ENCODE data around the gene MRPS10. TPM values are rescaled to one million over a fixed set of nuclear protein-coding genes. Genes with fewer than 3 reads are reported as not detected.

MRPS10 gene
- total and polyA plus RNA-seq, 12 donors: 22.6 to 82.1 (median 58.2) TPM

- no peak overlapping the region for H3K4me3 ChIP-seq
- DNase-seq (no peak), ATAC-seq (peak in 2 of 8 donors; percentile 38 to 44)
- H3K9me3 ChIP-seq: no peaks in the 10 kb centered on the region
- peaks cover 0 to 79% (median 6%) of the 10 kb centered on the region in 9 donors for H3K36me3 ChIP-seq
- intact Hi-C loops (cut with DNase I): no loop called here
- H3K4me1 ChIP-seq: peaks cover 0 to 5% (median 0%) of the 10 kb centered on the region in 9 donors
- TF ChIP-seq, protein P1, sequence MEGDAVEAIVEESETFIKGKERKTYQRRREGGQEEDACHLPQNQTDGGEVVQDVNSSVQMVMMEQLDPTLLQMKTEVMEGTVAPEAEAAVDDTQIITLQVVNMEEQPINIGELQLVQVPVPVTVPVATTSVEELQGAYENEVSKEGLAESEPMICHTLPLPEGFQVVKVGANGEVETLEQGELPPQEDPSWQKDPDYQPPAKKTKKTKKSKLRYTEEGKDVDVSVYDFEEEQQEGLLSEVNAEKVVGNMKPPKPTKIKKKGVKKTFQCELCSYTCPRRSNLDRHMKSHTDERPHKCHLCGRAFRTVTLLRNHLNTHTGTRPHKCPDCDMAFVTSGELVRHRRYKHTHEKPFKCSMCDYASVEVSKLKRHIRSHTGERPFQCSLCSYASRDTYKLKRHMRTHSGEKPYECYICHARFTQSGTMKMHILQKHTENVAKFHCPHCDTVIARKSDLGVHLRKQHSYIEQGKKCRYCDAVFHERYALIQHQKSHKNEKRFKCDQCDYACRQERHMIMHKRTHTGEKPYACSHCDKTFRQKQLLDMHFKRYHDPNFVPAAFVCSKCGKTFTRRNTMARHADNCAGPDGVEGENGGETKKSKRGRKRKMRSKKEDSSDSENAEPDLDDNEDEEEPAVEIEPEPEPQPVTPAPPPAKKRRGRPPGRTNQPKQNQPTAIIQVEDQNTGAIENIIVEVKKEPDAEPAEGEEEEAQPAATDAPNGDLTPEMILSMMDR (IDR thresholded peaks at IDR 0.05): no peak
- no peak overlapping the region for H3K27ac ChIP-seq
- no peaks in the 10 kb centered on the region for H3K27me3 ChIP-seq
- WGBS, 2 donors: 93% methylated on average over 7 of the region's 7 CpGs
Observed at GRCh38 chr6:42239736-42240375, 22.2 kb upstream of the MRPS10 start.

- H3K9me3 ChIP-seq: no peaks in the 10 kb centered on the region
- no peak overlapping the region for H3K27ac ChIP-seq
- no peaks in the 10 kb centered on the region for H3K27me3 ChIP-seq
- no peak overlapping the region for H3K4me3 ChIP-seq
- intact Hi-C loops (cut with DNase I): no loop called here
- ATAC-seq: peak in 1 of 8 donors; percentile 51
- WGBS, 2 donors: 96 to 97% methylated on average over 5 of the region's 5 CpGs
- H3K36me3 ChIP-seq: peaks cover 0 to 74% (median 6%) of the 10 kb centered on the region in 9 donors
- no peak for DNase-seq
- TF ChIP-seq, protein P1 (IDR thresholded peaks at IDR 0.05): no peak
- peaks cover 0 to 5% (median 0%) of the 10 kb centered on the region in 9 donors for H3K4me1 ChIP-seq
Observed at GRCh38 chr6:42239333-42239732, 21.7 kb upstream of the MRPS10 start.

GRCh38 chr6:42237857-42238256 lies 20.2 kb upstream of the MRPS10 start:
- TF ChIP-seq, protein P1 (IDR thresholded peaks at IDR 0.05): no peak
- DNase-seq (no peak), ATAC-seq (no peak)
- H3K4me1 ChIP-seq: peaks cover 0 to 5% (median 0%) of the 10 kb centered on the region in 9 donors
- WGBS, 2 donors: 97 to 98% methylated on average over 1 of the region's 1 CpG
- intact Hi-C loops (cut with DNase I): no loop called here
- peaks cover 0 to 64% (median 2%) of the 10 kb centered on the region in 9 donors for H3K36me3 ChIP-seq
- H3K27me3 ChIP-seq: no peaks in the 10 kb centered on the region
- H3K4me3 ChIP-seq: no peak overlapping the region
- no peaks in the 10 kb centered on the region for H3K9me3 ChIP-seq
- no peak overlapping the region for H3K27ac ChIP-seq

- TF ChIP-seq, protein P1 (IDR thresholded peaks at IDR 0.05): no peak
- peaks cover 0 to 64% (median 0%) of the 10 kb centered on the region in 9 donors for H3K36me3 ChIP-seq
- DNase-seq (no peak), ATAC-seq (peak in 4 of 8 donors; percentile 35 to 87 (median 61))
- peak overlapping the region in 1 of 10 donors; percentile 41 for H3K27ac ChIP-seq
- H3K27me3 ChIP-seq: no peaks in the 10 kb centered on the region
- 80 to 84% methylated on average over 5 of the region's 5 CpGs for WGBS, 2 donors
- no peaks in the 10 kb centered on the region for H3K9me3 ChIP-seq
- H3K4me3 ChIP-seq: no peak overlapping the region
- intact Hi-C loops (cut with DNase I): no loop called here
- peaks cover 0 to 5% (median 0%) of the 10 kb centered on the region in 9 donors for H3K4me1 ChIP-seq
Observed at GRCh38 chr6:42236682-42237473, 19.2 kb upstream of the MRPS10 start.

Measured in heart right ventricle (tissue), 16 donors.